Measurements from ENCODE around the gene VGF.
"Not testable (repeated sequence)": the region's sequence is repeated elsewhere in the genome, so short reads cannot be mapped to it uniquely, and the experiment has no call there.

VGF gene

GRCh38 chr7:101165075-101165957, at the start of gene VGF:
TSS of gene VGF (minus strand) at chr7:101165569. CDS start at chr7:101164843, 726 bp downstream.
- peak; percentile 90 for DNase-seq

- no peak for DNase-seq
Observed at GRCh38 chr7:101212014-101212413, 46.6 kb upstream of the VGF start.

DNA sequence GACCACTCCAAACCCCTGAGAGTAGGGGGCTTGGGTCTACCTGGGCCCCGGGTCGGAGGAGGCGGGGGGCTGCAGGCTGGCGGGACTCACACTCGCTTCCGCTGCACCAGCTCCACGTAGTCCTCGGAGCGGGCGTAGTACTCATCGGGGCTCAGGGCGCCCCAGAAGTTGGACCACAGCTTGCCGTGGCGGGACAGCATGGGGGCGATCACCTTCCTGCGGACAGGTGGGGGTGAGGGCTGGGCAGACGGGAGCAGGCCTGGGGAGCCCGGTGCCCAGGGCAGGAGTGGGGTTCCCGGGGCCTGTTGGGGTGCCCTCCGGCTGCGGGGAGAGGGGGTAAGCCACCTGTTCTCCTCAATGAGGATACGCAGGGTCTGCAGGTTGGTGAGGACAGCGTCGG, 46.1 kb upstream of the VGF start:
- DNase-seq = no peak

DNA sequence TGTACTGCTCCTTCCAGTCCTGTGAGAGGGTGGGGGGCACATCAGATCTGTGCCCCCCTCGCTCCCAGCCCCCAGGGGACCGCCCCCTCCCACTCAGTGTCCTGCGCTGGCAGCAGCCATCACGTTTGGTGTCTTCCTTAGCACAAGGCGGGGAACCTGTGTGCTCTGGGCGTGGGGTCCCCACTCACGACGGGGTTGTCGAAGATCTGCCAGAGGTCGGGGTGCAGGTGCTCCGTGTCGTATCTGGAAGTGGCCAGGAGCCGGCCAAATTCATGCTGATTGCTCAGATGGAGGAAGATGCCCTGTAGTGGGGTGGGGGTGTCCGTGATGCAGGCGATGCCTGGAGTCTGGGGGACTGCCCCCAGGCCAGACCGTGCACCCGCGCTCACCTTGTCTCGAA, 44.8 kb upstream of the VGF start:
- DNase-seq = no peak

- DNase-seq = no peak
Observed at GRCh38 chr7:101208794-101209193, 43.4 kb upstream of the VGF start.

GRCh38 chr7:101207459-101207858, 42.1 kb upstream of the VGF start:
- DNase-seq = no peak

GRCh38 chr7:101206665-101207042, 41.3 kb upstream of the VGF start:
- DNase-seq = no peak

DNA sequence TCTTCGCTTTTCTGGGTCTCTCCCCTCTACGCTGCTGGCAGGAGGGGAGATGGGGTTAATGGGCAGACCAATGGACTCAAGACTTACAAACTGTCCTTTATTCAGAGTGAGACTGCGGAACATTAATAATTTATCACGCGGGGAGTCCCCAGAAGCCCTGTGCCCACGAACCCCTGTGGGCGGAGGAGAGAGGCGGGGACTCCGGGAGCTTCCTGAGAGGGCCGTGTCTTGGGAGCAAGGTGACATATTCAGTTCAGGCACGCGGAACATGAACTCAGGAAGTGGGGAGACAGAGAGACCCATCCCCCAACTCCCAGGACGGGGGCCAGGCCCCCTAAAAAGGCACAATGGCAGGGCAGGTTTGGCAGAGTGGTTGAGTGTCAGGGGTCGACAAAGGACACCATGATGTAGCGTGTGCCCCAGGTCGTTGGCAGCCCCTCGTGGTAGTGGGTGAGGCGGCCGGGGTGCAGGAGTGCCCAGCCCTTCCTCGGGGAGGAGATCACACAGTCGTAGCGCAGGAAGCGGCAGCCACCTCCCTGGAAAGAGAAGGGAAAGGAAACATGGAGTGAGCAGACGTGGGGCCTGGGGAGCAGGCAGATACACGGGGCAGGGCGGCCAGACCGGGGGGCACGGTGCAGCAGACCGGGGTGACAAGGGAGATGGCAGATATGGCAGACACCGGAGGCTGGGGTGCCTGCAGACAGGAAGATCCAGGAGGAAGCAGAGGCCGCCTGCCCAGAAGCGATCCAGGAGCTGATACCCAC, 40.7 kb upstream of the VGF start:
- DNase-seq = no peak

DNA sequence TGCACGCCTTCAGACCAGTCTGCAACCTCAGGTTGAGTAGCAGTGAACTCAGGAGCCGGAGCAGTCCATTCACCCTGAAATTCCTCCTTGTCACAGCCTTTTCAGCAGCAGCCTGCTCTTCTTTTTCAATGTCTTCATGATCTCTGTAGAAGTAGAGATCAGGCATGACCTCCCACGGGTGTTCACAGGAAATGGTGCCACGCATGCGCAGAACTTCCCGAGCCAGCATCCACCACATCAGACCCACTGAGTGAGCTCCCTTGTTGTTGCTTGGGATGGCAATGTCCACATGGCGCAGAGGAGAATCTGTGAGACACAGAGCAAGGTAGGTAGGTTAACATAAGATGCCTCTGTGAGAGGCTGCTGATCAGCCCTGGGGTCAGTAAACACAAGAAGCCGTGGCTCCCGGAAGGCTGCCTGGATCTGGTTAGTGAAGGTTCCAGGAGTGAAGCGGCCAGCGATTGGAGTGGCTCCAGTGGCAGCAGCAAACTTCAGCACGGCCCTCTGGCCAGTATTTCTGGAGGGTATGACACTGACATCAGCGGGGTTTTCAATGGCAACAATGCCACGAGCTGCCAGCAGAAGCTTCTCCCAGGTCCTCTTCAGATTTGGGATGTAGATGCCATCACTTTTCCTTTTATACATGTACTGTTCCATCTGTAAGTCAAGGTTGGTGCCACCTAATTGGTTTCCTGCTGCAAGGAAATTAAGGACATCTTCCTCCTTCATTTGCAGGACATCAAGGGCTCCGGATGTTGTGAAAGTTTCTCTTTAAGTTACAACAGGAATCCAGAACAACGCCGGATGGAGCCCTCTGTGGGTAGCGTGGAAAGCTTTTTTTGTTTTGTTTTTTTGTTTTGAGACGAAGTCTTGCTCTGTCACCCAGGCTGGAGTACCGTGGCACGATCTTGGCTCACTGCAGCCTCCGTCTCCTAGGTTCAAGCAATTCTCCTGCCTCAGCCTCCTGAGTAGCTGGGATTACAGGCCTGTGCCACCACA, 38.7 kb upstream of the VGF start:
- not testable (repeated sequence) for DNase-seq

DNA sequence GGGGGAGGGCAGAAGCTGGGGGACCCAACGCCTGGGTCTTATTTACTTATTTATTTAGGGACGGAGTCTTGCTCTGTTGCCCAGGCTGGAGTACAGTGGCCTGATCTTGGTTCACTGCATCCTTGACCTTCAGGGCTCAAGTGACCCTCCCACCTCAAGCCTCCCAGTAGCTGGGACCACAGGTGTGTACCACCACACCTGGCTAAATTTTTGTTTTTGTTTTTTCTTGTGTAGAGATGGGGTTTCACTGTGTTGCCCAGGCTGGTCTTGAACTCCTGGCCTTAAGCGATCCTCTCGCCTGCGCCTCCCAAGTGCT, 37.2 kb upstream of the VGF start:
- DNase-seq = no peak

DNA sequence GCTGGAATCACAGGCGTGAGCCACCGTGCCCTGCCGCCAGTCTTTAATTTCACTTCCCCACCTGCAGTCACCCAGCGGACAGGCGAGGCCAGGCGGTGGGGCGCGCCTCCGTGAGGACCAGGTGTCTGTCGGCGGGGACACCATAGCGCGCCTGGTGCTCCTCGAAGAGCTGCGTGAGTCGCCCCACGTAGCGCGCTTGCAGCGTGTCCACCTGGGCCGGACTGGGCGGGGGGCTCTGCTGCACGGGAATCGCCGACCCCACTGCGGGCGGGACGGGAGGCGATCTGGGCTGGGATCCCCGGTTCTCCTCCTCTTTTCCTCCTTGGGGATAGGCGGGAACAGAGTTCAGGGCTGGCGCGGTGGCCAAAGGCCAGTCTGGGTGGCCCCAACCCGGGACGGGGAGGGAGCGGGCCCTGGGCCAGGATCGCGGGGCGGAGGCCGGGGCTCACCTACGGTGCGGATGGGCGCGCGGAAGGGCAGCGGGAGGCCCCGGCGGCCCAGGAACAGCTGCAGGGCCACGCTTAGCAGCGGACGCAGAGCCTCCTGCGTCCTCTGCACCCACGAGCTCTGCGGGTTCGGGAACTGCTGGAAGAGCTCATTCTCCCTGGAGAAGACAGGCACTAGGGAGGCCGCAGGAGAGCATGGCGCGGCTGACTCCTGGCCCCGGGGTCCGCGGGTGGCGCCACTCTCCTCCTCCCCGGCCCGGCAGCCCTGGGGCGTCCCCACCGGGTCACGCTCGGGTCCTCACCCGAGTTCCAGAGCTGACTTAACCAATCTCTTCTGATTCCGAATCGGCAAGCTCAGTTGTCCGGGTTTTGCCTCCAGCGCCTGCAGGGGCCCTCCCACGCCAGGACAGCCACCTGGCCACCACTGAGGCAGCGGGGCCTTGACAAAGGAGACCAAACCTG, 36.6 kb upstream of the VGF start:
- no peak for DNase-seq

DNA sequence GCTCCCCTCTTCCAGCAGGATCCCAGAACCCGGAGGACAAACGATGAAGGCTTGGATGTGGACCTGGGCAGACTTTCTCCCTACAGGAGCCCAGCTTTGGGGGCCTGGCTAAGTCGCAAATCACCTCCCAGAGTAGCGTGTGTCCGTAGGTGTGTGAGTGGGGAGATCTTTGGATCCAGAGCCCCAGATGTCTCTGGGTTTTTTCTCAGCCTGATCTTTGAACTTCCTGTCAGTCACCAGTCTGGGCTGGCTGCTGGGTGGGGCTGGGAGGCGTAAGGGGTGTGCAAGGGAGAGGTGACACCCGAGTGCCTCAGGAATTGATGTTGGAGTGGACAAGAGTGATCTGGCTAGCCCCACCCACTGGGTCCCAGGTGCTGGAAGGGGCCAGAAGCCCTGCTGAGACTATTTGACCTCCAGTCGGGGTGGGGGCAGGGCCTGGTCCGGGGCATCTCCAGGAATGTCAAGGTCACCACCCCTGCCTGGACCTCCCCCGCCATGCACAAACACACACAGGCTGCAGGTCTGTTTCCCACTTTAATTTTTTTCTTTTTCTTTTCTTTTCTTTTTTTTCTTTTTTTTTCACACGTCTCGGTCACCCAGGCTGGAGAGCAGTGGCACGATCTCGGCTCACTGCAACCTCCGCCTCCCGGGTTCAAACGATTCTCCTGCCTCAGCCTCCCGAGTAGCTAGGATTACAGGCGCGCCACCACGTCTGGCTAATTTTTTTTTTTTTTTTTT, 35.7 kb upstream of the VGF start, which contains the start of gene MOGAT3:
Gene MOGAT3 (minus strand): TSS at position 175 of the 738 bp plus-strand sequence. CDS start 182 bp downstream, outside the sequence.
- DNase-seq = no peak

- DNase-seq = no peak
Observed at GRCh38 chr7:101200504-101200861, 35.1 kb upstream of the VGF start.

- DNase-seq = not testable (repeated sequence)
Observed at GRCh38 chr7:101199522-101199921, 34.2 kb upstream of the VGF start.

- no peak for DNase-seq
Observed at GRCh38 chr7:101198476-101198875, 33.1 kb upstream of the VGF start.

- DNase-seq = no peak
Observed at GRCh38 chr7:101197991-101198390, 32.6 kb upstream of the VGF start.

- DNase-seq = no peak
Observed at GRCh38 chr7:101195884-101196283, 30.5 kb upstream of the VGF start.

DNA sequence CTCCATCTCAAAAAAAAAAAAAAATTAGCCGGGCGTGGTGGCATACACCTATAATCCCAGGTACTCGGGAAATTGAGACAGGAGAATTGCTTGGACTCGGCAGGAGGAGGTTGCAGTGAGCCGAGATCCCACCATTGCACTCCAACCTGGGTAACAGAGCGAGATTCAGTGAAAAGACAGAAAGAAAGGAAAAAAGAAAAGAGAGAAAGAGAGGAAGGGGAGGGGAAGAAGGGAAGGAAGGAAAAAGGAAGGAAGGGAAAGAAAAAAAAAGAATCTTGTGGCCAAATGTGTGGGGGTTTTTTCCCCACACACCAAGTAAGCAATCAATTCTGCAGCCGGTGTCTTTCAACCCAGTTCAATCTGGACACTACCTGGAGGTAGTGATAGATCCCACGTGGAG, 23.7 kb upstream of the VGF start:
- no peak for DNase-seq

- no peak for DNase-seq
Observed at GRCh38 chr7:101186844-101187428, 21.6 kb upstream of the VGF start.

DNA sequence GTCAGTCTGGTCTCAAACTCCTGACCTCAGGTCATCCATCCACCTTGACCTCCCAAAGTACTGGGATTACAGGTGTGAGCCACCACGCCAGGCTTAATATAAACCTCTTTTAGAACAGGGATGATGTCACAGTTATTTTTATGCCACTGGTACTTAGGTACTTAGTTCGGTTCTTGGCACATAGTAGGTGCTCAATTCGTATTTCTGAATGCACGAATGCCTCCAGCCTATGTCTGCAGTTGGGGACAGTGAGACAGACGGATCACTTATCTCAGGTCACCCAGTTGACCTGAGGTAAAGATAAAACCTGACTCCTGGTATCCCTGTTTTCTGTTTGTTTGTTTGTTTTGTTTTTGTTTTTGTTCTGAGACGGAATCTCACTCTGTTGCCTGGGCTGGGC, 20.8 kb upstream of the VGF start:
- no peak for DNase-seq
